ENCODE data around the gene MRM1. TPM values are rescaled to one million over a fixed set of nuclear protein-coding genes. Genes with fewer than 3 reads are reported as not detected.

The MRM1 gene
- total RNA-seq, 2 experiments from 2014 or later, result 14.3 to 16.4 TPM

- ATAC-seq (peak; percentile 6), DNase-seq (peak; percentile 24)
- Mint-ChIP-seq H3K27ac (no peak overlapping the region), H3K9me3 (ENCODE audit: low read depth) (no peaks in the 10 kb centered on the region), H3K27me3 (no peaks in the 10 kb centered on the region), H3K4me3 (peak overlapping the region; percentile 69), H3K4me1 (peaks cover 25% of the 10 kb centered on the region), H3K36me3 (ENCODE audit: low read depth) (peaks cover 18% of the 10 kb centered on the region)
- POLR2A ChIA-PET, result interaction anchor here (0.9 to 1.7 kb wide), 2 partner anchors 9 to 58 kb away, joined by 3 to 9 read pairs; partner anchors contain the start of genes MRM1, MYO19 and PIGW
- CTCF ChIA-PET, result interaction anchor here (0.9 to 5.6 kb wide), 2 partner anchors 10 to 34 kb away, joined by 3 to 41 read pairs; partner anchors contain the start of gene MRM1
- intact Hi-C loops (cut with DNase I, micrococcal nuclease), result no loop called here
These were observed 9.1 kb upstream of the MRM1 start for GRCh38 chr17:36592316-36592715.

DNA sequence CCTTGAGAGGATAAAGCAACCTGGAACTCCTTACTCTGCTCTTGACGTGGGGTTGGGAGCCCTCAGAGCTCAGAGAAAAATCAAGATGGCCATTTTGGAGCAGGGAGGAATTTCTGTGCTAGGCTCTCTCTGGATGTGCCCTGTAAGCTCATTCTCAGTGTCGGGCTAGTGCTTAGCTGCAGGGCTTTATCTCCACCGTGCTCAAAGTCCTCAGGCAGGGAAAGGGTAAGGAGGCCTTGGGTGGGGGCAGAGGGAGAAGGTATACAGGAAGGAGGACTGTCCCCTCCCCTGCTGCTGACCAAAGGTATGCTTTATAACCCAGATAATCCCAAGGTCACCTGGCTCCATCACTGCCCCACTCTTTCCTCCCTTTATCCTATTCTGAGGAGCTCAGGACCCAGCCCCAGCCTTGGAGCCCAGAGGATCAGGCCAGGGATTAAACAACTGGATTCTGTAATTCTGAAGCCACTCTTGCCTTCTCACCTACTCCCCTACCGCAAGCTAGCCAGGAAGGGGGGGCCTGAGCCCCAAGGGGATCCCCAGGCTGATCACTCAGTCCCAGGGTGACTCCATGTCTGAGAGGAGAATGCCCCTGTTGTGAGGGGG lies 8.6 kb upstream of the MRM1 start:
- DNase-seq (peak; percentile 31), ATAC-seq (peak; percentile 6)
- CTCF ChIA-PET, result interaction anchor here (0.6 to 5.6 kb wide), 3 partner anchors 10 to 33 kb away, joined by 3 to 41 read pairs (median 3); partner anchors contain the start of gene MRM1
- H3K36me3 Mint-ChIP-seq (ENCODE audit: low read depth), result peaks cover 16% of the 10 kb centered on the region
- H3K9me3 Mint-ChIP-seq (ENCODE audit: low read depth), result no peaks in the 10 kb centered on the region
- intact Hi-C loops (cut with DNase I, micrococcal nuclease), result no loop called here
- peaks cover 25% of the 10 kb centered on the region for H3K4me1 Mint-ChIP-seq
- peak overlapping the region; percentile 69 for H3K4me3 Mint-ChIP-seq
- POLR2A ChIA-PET, result interaction anchor here (0.9 to 1.7 kb wide), 2 partner anchors 9 to 58 kb away, joined by 3 to 9 read pairs; partner anchors contain the start of genes MRM1, MYO19 and PIGW
- peak overlapping the region; percentile 0 for H3K27ac Mint-ChIP-seq
- H3K27me3 Mint-ChIP-seq, result no peaks in the 10 kb centered on the region

DNA sequence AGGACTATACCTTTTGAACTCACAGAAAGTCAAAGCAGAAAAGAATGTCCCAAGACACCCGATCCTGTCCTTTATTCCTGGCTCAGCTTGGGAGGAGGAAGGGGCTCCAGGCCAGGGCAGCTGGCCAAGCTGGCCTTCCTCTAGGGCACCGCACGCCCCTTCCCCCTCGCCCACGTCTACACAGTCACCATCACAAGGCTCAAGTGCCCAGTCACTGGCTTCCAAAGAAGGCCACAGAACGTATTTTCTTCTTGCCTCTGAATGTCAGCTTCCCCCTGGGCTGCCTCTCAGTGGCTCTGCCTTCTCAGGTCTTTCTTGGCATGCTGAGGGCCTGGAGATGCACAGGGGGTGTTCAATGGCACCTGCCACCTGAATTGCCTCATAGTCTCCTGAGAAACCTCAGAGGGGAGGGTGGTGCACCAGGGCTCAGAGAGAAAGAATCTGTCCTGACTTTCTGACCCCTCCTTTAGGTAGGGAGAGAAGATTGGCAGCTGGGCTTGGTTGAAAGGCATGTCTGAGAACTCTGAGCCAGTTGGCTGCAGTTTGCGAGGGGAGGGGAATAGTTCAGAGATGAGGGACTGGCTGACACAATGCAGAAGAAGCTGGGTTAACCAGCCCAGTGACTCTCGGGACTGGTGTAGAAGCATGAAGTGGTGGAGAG lies 7.6 kb upstream of the MRM1 start:
- ChIA-PET POLR2A (interaction anchor here (1.7 kb wide), 1 partner anchor 8 kb away, joined by 9 read pairs; the partner anchor contains the start of gene MRM1), CTCF (interaction anchor here (5.6 kb wide), 1 partner anchor 9 kb away, joined by 41 read pairs; the partner anchor contains the start of gene MRM1)
- intact Hi-C loops (cut with DNase I, micrococcal nuclease), result no loop called here
- no peak for DNase-seq
- Mint-ChIP-seq H3K4me3 (no peak overlapping the region), H3K9me3 (ENCODE audit: low read depth) (no peaks in the 10 kb centered on the region), H3K27me3 (no peaks in the 10 kb centered on the region), H3K36me3 (ENCODE audit: low read depth) (peaks cover 11% of the 10 kb centered on the region), H3K27ac (no peak overlapping the region), H3K4me1 (peaks cover 25% of the 10 kb centered on the region)
- ATAC-seq, result no peak

DNA sequence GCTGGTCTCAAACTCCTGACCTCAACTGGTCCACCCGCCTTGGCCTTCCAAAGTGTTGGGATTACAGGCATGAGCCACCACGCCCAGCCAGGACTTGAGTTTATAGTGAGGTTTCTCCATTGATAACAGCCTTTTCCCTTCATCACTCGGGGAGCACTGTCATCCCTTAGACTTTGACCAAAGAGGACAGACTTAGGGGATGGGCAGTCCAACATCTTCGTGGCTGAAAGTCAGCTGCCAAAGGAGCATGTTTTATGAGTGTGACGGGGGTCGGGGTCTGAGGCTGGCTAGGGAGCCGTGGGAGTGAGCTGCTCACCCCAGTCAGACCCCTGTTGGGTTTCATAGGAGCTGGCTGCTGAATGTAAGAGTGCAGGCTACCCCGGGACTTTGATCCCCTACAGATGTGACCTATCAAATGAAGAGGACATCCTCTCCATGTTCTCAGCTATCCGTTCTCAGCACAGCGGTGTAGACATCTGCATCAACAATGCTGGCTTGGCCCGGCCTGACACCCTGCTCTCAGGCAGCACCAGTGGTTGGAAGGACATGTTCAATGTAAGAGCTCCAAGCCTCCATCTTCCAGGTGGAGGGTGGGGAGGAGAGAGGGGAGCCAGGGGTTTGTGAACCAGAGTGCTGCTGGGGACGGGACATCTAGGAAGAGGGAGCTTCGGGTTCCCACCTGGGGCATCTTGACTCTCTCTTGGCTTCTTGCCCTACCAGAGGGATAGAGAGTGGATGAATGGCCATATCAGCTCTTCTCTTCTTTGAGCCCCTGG lies 6.6 kb upstream of the MRM1 start:
- Mint-ChIP-seq H3K36me3 (ENCODE audit: low read depth) (peaks cover 9% of the 10 kb centered on the region), H3K27ac (no peak overlapping the region), H3K27me3 (no peaks in the 10 kb centered on the region), H3K4me3 (no peak overlapping the region), H3K4me1 (peaks cover 23% of the 10 kb centered on the region), H3K9me3 (ENCODE audit: low read depth) (no peaks in the 10 kb centered on the region)
- intact Hi-C loops (cut with DNase I, micrococcal nuclease), result loop anchor here in 1 of 2 experiments (1.0 kb wide), 1 partner anchor 30 kb away; no protein-coding TSS in a partner anchor
- ChIA-PET POLR2A (no interaction called here), CTCF (interaction anchor here (5.6 kb wide), 1 partner anchor 8 kb away, joined by 41 read pairs; the partner anchor contains the start of gene MRM1)
- no peak for DNase-seq
- no peak for ATAC-seq

- H3K36me3 Mint-ChIP-seq (ENCODE audit: low read depth), result peaks cover 9% of the 10 kb centered on the region
- H3K27ac Mint-ChIP-seq, result no peak overlapping the region
- no peak for ATAC-seq
- no peak overlapping the region for H3K4me3 Mint-ChIP-seq
- H3K9me3 Mint-ChIP-seq (ENCODE audit: low read depth), result no peaks in the 10 kb centered on the region
- peaks cover 20% of the 10 kb centered on the region for H3K4me1 Mint-ChIP-seq
- CTCF ChIA-PET, result no interaction called here
- DNase-seq, result no peak
- no peaks in the 10 kb centered on the region for H3K27me3 Mint-ChIP-seq
- intact Hi-C loops (cut with DNase I, micrococcal nuclease), result no loop called here
- POLR2A ChIA-PET, result no interaction called here
These were observed 4.2 kb upstream of the MRM1 start for GRCh38 chr17:36597226-36597625.

DNA sequence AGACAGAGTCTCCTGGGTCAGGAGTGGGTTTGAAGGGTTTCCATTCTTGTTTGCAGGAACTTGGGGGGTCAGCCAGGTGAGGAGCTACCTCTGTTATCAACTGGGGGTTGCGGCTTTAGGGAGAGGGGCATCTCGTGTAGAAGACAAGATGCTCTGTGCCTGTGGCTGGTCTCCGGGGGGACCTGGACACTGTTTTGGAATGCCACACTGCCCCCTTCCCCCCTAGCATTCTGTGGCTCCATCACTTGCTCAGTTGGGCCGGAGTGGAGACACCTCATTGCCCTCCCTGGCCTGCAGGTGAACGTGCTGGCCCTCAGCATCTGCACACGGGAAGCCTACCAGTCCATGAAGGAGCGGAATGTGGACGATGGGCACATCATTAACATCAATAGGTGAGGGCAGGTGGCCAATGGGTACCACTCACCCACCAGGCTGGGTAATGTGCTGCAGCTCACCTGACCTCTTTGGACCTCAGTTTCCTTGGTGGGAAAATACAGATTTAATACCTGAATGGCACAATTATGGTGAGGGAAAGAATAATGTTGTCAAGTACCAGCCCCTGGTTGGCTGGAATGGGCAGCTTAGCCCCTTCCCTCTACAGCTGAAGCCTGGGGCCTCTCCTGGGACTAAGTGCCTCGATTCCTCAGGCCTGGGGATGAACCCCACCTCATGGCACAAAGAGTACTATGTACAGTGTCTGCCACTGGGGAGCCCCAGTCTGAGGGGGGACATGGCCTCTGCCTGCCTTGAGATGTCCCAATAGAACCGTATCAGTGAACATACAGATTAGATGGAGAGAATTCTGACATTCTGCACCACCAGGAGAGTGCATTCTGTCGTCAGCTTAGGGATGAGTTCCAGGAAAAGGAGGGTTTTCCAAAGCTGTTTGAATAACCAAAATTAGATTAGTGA lies 3.3 kb upstream of the MRM1 start:
- Mint-ChIP-seq H3K27ac (no peak overlapping the region), H3K27me3 (no peaks in the 10 kb centered on the region), H3K9me3 (ENCODE audit: low read depth) (no peaks in the 10 kb centered on the region), H3K4me1 (peaks cover 13% of the 10 kb centered on the region), H3K4me3 (no peak overlapping the region), H3K36me3 (ENCODE audit: low read depth) (peaks cover 8% of the 10 kb centered on the region)
- intact Hi-C loops (cut with DNase I, micrococcal nuclease), result no loop called here
- DNase-seq, result no peak
- ATAC-seq, result no peak
- POLR2A ChIA-PET, result no interaction called here
- CTCF ChIA-PET, result interaction anchor here (0.8 kb wide), 1 partner anchor 8 kb away, joined by 3 read pairs; no protein-coding TSS in a partner anchor

DNA sequence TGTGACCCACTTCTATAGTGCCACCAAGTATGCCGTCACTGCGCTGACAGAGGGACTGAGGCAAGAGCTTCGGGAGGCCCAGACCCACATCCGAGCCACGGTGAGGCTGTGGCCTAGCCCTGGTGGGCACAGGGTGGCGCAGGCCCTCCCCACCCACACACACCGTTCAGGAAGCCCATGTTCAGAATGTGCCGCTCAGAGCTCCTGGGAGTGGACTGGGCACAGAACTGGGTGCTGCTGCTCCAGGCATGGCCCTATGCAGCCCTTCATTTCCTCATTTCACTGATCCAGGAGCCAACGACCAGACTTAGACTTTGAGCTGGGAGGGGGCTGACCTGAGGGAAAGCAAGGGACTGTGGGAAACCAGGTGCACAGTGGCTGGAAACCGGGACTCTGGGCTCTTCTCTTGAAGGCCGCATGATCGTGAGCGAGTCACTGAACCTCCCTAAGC lies 2.4 kb upstream of the MRM1 start:
- Mint-ChIP-seq H3K36me3 (ENCODE audit: low read depth) (peaks cover 7% of the 10 kb centered on the region), H3K27ac (no peak overlapping the region), H3K4me1 (peaks cover 14% of the 10 kb centered on the region), H3K4me3 (no peak overlapping the region), H3K9me3 (ENCODE audit: low read depth) (no peaks in the 10 kb centered on the region), H3K27me3 (no peaks in the 10 kb centered on the region)
- CTCF ChIA-PET, result interaction anchor here (0.8 kb wide), 1 partner anchor 9 kb away, joined by 3 read pairs; no protein-coding TSS in a partner anchor
- POLR2A ChIA-PET, result no interaction called here
- intact Hi-C loops (cut with DNase I, micrococcal nuclease), result no loop called here
- ATAC-seq (no peak), DNase-seq (no peak)

DNA sequence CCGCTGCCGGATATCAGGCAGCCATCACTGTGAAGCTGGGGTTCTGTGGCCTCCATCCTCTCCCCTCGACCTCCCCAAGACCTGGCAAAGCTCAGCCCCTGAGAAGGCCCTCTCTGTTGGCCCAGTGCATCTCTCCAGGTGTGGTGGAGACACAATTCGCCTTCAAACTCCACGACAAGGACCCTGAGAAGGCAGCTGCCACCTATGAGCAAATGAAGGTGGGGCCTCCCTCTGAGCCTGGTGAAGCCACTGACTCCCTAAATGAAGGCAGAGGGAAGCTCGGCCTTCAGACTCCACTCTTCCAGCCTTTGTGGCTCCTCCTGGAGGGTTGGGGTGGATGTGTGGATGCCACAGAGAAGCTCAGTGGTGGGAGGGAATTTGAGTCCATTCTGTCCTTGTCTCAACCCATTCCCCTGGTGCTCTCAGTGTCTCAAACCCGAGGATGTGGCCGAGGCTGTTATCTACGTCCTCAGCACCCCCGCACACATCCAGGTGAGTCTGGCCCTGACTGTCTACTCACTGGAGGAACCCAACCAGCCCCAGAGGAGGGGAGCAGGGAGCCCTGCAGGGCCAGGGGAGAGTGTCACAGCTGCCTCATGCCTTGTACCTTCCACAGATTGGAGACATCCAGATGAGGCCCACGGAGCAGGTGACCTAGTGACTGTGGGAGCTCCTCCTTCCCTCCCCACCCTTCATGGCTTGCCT lies 1.7 kb upstream of the MRM1 start:
- H3K4me3 Mint-ChIP-seq, result no peak overlapping the region
- H3K36me3 Mint-ChIP-seq (ENCODE audit: low read depth), result peaks cover 14% of the 10 kb centered on the region
- no peaks in the 10 kb centered on the region for H3K9me3 Mint-ChIP-seq (ENCODE audit: low read depth)
- ATAC-seq (no peak), DNase-seq (no peak)
- no peaks in the 10 kb centered on the region for H3K27me3 Mint-ChIP-seq
- ChIA-PET CTCF (interaction anchor here (0.6 to 0.9 kb wide), 2 partner anchors 26 to 65 kb away, joined by 3 read pairs; partner anchors contain the start of gene PIGW), POLR2A (interaction anchor here (0.7 kb wide), 1 partner anchor 122 kb away, joined by 4 read pairs; no protein-coding TSS in a partner anchor)
- peaks cover 21% of the 10 kb centered on the region for H3K4me1 Mint-ChIP-seq
- no peak overlapping the region for H3K27ac Mint-ChIP-seq
- intact Hi-C loops (cut with DNase I, micrococcal nuclease), result loop anchor here in 1 of 2 experiments (5.0 kb wide), 1 partner anchor 1008 kb away; the partner anchor contains the start of gene SYNRG

DNA sequence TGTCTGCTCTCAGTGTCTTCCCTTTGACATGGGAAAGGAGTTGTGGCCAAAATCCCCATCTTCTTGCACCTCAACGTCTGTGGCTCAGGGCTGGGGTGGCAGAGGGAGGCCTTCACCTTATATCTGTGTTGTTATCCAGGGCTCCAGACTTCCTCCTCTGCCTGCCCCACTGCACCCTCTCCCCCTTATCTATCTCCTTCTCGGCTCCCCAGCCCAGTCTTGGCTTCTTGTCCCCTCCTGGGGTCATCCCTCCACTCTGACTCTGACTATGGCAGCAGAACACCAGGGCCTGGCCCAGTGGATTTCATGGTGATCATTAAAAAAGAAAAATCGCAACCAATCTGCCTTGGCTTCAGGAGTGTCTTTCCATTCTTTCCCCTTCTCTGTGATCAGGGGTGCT lies 918 bp upstream of the MRM1 start:
- peak overlapping the region; percentile 92 for H3K27ac Mint-ChIP-seq
- ATAC-seq, result no peak
- intact Hi-C loops (cut with DNase I, micrococcal nuclease), result loop anchor here in 1 of 2 experiments (5.0 kb wide), 1 partner anchor 1007 kb away; the partner anchor contains the start of gene SYNRG
- H3K27me3 Mint-ChIP-seq, result no peaks in the 10 kb centered on the region
- H3K4me1 Mint-ChIP-seq, result peaks cover 26% of the 10 kb centered on the region
- DNase-seq, result no peak
- peak overlapping the region; percentile 89 for H3K4me3 Mint-ChIP-seq
- ChIA-PET CTCF (interaction anchor here (1.3 to 3.8 kb wide), 3 partner anchors 8 to 56 kb away, joined by 4 to 41 read pairs (median 15); partner anchors contain the start of genes DHRS11 and GGNBP2), POLR2A (interaction anchor here (1.3 to 1.9 kb wide), 4 partner anchors 8 to 65 kb away, joined by 3 to 11 read pairs (median 8); partner anchors contain the start of genes MYO19 and PIGW)
- H3K36me3 Mint-ChIP-seq (ENCODE audit: low read depth), result peaks cover 17% of the 10 kb centered on the region
- H3K9me3 Mint-ChIP-seq (ENCODE audit: low read depth), result no peaks in the 10 kb centered on the region

Measured in activated CD4-positive, alpha-beta T cell treated with anti-CD3 and anti-CD28 coated beads for 36 hours (primary cell).